HG02571 (cell line): Measurements from ENCODE around the gene SPAG4.

Experiments
- ATAC-seq: cut with Tn5 transposase; IDR thresholded peaks from one replicate; pipeline ENCODE4 v1.9.1; 2021; ENCODE audit warnings: mild to moderate bottlenecking, moderate library complexity; ENCODE audit not compliant: unreplicated experiment

SPAG4 gene

GRCh38 chr20:35615667-35616464 lies at the start of gene SPAG4:
Gene SPAG4, plus strand, starts transcription at chr20:35615829. Its CDS starts 175 bp downstream, at chr20:35616004.
- peak; percentile 71 for ATAC-seq

- ATAC-seq, result no peak
Measured at GRCh38 chr20:35568645-35569044, 47.0 kb upstream of the SPAG4 start.

GRCh38 chr20:35571555-35571954 lies 44.1 kb upstream of the SPAG4 start:
- ATAC-seq, result no peak

- ATAC-seq, result no peak
Measured at GRCh38 chr20:35572838-35573237, 42.8 kb upstream of the SPAG4 start.

GRCh38 chr20:35575958-35576357 lies 39.7 kb upstream of the SPAG4 start:
- no peak for ATAC-seq

GRCh38 chr20:35576816-35577215 lies 38.8 kb upstream of the SPAG4 start:
- ATAC-seq, result no peak

- no peak for ATAC-seq
Measured at GRCh38 chr20:35578469-35578868, 37.2 kb upstream of the SPAG4 start.

- no peak for ATAC-seq
Measured at GRCh38 chr20:35579196-35579595, 36.4 kb upstream of the SPAG4 start.

- ATAC-seq, result no peak
Measured at GRCh38 chr20:35582131-35582530, 33.5 kb upstream of the SPAG4 start.

GRCh38 chr20:35582741-35583404 lies 32.8 kb upstream of the SPAG4 start:
- no peak for ATAC-seq

GRCh38 chr20:35583636-35584560 lies 31.7 kb upstream of the SPAG4 start:
- no peak for ATAC-seq

- ATAC-seq, result no peak
Measured at GRCh38 chr20:35586751-35587425, 28.7 kb upstream of the SPAG4 start.

- ATAC-seq, result no peak
Measured at GRCh38 chr20:35587436-35587835, 28.2 kb upstream of the SPAG4 start.

- ATAC-seq, result no peak
Measured at GRCh38 chr20:35588397-35588796, 27.2 kb upstream of the SPAG4 start.

GRCh38 chr20:35592339-35592974 lies 23.2 kb upstream of the SPAG4 start:
- ATAC-seq, result no peak

GRCh38 chr20:35595456-35595855 lies 20.2 kb upstream of the SPAG4 start:
- no peak for ATAC-seq

- no peak for ATAC-seq
Measured at GRCh38 chr20:35595901-35596300, 19.7 kb upstream of the SPAG4 start.

- no peak for ATAC-seq
Measured at GRCh38 chr20:35597186-35597585, 18.4 kb upstream of the SPAG4 start.

- ATAC-seq, result no peak
Measured at GRCh38 chr20:35598476-35598875, 17.2 kb upstream of the SPAG4 start.
